Adrenal gland (tissue), 12 donors: Measurements from ENCODE around the gene VASH1. TPM values are rescaled to one million over a fixed set of nuclear protein-coding genes. Genes with fewer than 3 reads are reported as not detected.

Experiments
- DNase-seq, 7 donors: peaks; one replicate each; pipeline ENCODE4 v3.0.0-alpha.2; 2019 to 2020
- H3K27ac ChIP-seq, 5 donors: fragments of 200-600 bp; sonication (generic) in 4 of 5; 1 replicate in 3 of 5; 2 replicates in 2 of 5; pipeline versions ENCODE4 v1.5.1 to v1.8.0; 2016 to 2020; ENCODE audit warnings: mild to moderate bottlenecking in 1 of 5
- H3K27me3 ChIP-seq: fragments of 200-600 bp; 2 replicates; pipeline ENCODE4 v1.8.0; 2021
- H3K36me3 ChIP-seq, 2 donors: fragments of 200-600 bp; replicated peaks in 1 of 2; 1 replicate in 1 of 2; 2 replicates in 1 of 2; pipeline versions ENCODE4 v1.5.1 to v1.8.0; 2018 to 2022
- H3K4me1 ChIP-seq, 2 donors: fragments of 200-600 bp; replicated peaks in 1 of 2; 1 replicate in 1 of 2; 2 replicates in 1 of 2; pipeline versions ENCODE4 v1.5.1 to v1.8.0; 2018 to 2021
- H3K4me3 ChIP-seq, 4 donors: fragments of 200-600 bp; sonication (generic) in 3 of 4; one replicate each; pipeline ENCODE4 v1.5.1; 2016 to 2018
- H3K9me3 ChIP-seq, 3 donors: fragments of 200-600 bp; sonication (generic) in 1 of 3; replicated peaks in 1 of 3; 1 replicate in 2 of 3; 2 replicates in 1 of 3; pipeline versions ENCODE4 v1.5.1 to v1.8.0; 2016 to 2021
- POLR2A ChIP-seq, 2 donors: fragments of 450-650 bp; IDR thresholded peaks; one replicate each; pipeline ENCODE4 v1.6.1; 2017; ENCODE audit warnings: antibody characterized with exemption in 2 of 2, mild to moderate bottlenecking in 2 of 2, moderate library complexity in 1 of 2
- WGBS, 4 donors: extraction: QIAGEN DNeasy Blood & Tissue Kit in 2 of 4; methylation state at CpG; one replicate each; pipeline versions ENCODE4 v1.1.5 to v1.1.7; 2013 to 2017; 5-methylcytosine and 5-hydroxymethylcytosine counted together
- intact Hi-C, 2 donors: fragments of 100-400 bp; cut with DNase I; formaldehyde crosslinking; loops; one replicate each; pipeline versions ENCODE4 v1.14.1 to v1.15.0; 2022 to 2023
- polyA plus RNA-seq, 3 donors: library from polyadenylated mRNA; stranded (reverse); fragments of 200-250 nt in 2 of 3; fragments of 350-450 nt in 1 of 3; fragmentation: Illumina TruSeq in 1 of 3; extraction: RNeasy Lipid Tissue Mini Kit (QIAGEN cat#74804) in 1 of 3; gene quantifications; one replicate each; pipeline ENCODE4 v1.2.3, GENCODE V29; 2013 to 2014
- total RNA-seq, 9 donors: library from RNA; depleted of rRNA in 4 of 9; stranded (reverse); fragments of >200 nt in 4 of 9; fragments of 120-200 nt in 1 of 9; fragmentation: NEBNext Ultra II Directional in 1 of 9; extraction: Animal tissue kit (Norgen Biotek cat#: 25700) in 1 of 9; gene quantifications; one replicate each; pipeline versions ENCODE4 v1.1.0 to v1.2.4, GENCODE V29; 2013 to 2023
- TF ChIP-seq, protein P1 (sequence below), 6 experiments: fragments of 450-650 bp in 4 of 6; fragments of 200-600 bp in 2 of 6; sonication (generic) in 1 of 6; IDR thresholded peaks; 1 replicate in 5 of 6; 2 replicates in 1 of 6; pipeline versions ENCODE4 v1.5.1 to v1.8.0; 2016 to 2021; ENCODE audit warnings: antibody characterized with exemption in 6 of 6, mild to moderate bottlenecking in 2 of 6, moderate library complexity in 1 of 6
- donor health status: healthy with polysubstance abuse.
- donor health status: Bipolar disorder and iron deficiency.
- donor health status: DM: yes; HTN: yes; CAD: no.
- donor health status: DM: no; HTN: no; CAD: no.
- donor health status: DM: no; HTN: no; CAD: no.
- donor health status: DM: yes; HTN: yes; CAD: no.

The VASH1 gene
- total and polyA plus RNA-seq, 12 donors: 13.6 to 58.5 (median 23.9) TPM

DNA sequence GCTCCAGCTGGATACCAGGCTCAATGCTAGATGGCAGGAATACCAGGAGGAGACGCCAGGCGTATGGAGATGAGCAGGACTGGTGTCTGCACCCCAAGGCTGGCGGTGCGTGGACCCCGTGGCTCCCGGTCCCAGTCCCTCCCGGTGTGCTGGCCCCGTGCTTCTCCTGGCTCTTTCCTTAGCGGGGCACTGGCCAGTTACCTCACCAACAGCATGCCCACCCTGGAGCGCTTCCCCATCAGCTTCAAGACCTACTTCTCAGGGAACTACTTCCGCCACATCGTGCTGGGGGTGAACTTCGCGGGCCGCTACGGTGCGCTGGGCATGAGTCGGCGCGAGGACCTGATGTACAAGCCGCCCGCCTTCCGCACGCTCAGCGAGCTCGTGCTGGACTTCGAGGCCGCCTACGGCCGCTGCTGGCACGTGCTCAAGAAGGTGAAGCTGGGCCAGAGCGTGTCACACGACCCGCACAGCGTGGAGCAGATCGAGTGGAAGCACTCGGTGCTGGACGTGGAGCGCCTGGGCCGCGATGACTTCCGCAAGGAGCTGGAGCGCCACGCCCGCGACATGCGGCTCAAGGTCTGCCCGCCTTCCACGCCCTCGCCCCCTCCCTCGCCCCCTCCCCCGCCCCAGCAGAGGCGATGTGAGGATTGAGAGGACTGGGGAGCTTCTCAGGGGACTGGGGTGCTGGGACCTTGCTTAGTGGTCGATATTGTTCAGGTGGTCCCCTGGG is 14.6 kb downstream of the VASH1 start:
- peaks cover 16 to 33% of the 10 kb centered on the region in 2 donors for H3K4me1 ChIP-seq
- WGBS, 4 donors: 93 to 97% (median 94%) methylated on average over 24 to 54 of the region's 54 CpGs
- no peaks in the 10 kb centered on the region for H3K9me3 ChIP-seq
- intact Hi-C loops: no loop called here
- H3K27me3 ChIP-seq: no peaks in the 10 kb centered on the region
- no peak for TF ChIP-seq POLR2A (IDR thresholded peaks at IDR 0.05)
- TF ChIP-seq, protein P1, sequence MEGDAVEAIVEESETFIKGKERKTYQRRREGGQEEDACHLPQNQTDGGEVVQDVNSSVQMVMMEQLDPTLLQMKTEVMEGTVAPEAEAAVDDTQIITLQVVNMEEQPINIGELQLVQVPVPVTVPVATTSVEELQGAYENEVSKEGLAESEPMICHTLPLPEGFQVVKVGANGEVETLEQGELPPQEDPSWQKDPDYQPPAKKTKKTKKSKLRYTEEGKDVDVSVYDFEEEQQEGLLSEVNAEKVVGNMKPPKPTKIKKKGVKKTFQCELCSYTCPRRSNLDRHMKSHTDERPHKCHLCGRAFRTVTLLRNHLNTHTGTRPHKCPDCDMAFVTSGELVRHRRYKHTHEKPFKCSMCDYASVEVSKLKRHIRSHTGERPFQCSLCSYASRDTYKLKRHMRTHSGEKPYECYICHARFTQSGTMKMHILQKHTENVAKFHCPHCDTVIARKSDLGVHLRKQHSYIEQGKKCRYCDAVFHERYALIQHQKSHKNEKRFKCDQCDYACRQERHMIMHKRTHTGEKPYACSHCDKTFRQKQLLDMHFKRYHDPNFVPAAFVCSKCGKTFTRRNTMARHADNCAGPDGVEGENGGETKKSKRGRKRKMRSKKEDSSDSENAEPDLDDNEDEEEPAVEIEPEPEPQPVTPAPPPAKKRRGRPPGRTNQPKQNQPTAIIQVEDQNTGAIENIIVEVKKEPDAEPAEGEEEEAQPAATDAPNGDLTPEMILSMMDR (IDR thresholded peaks at IDR 0.05): no peak
- no peak overlapping the region for H3K27ac ChIP-seq
- no peak overlapping the region for H3K4me3 ChIP-seq
- DNase-seq: peak in 1 of 7 donors; percentile 55
- peaks cover 0 to 8% of the 10 kb centered on the region in 2 donors for H3K36me3 ChIP-seq

- peaks cover 22 to 40% of the 10 kb centered on the region in 2 donors for H3K4me1 ChIP-seq
- intact Hi-C loops: no loop called here
- TF ChIP-seq, protein P1 (IDR thresholded peaks at IDR 0.05): no peak
- no peak for TF ChIP-seq POLR2A (IDR thresholded peaks at IDR 0.05)
- H3K4me3 ChIP-seq: no peak overlapping the region
- peaks cover 0 to 8% of the 10 kb centered on the region in 2 donors for H3K36me3 ChIP-seq
- H3K27ac ChIP-seq: no peak overlapping the region
- H3K9me3 ChIP-seq: no peaks in the 10 kb centered on the region
- 75 to 90% (median 88%) methylated on average over 8 to 10 of the region's 10 CpGs for WGBS, 4 donors
- no peaks in the 10 kb centered on the region for H3K27me3 ChIP-seq
- DNase-seq: peak in 1 of 7 donors; percentile 48
Observed at GRCh38 chr14:76776428-76777251, 15.4 kb downstream of the VASH1 start.

- no peak overlapping the region for H3K4me3 ChIP-seq
- H3K9me3 ChIP-seq: no peaks in the 10 kb centered on the region
- WGBS, 4 donors: 79 to 86% (median 86%) methylated on average over 8 to 9 of the region's 9 CpGs
- no peak for TF ChIP-seq POLR2A (IDR thresholded peaks at IDR 0.05)
- TF ChIP-seq, protein P1 (IDR thresholded peaks at IDR 0.05): no peak
- H3K36me3 ChIP-seq: peaks cover 0 to 14% of the 10 kb centered on the region in 2 donors
- no peak for DNase-seq
- no peaks in the 10 kb centered on the region for H3K27me3 ChIP-seq
- no peak overlapping the region for H3K27ac ChIP-seq
- H3K4me1 ChIP-seq: peaks cover 27 to 43% of the 10 kb centered on the region in 2 donors
- intact Hi-C loops: no loop called here
Observed at GRCh38 chr14:76777721-76778120, 16.5 kb downstream of the VASH1 start.

DNA sequence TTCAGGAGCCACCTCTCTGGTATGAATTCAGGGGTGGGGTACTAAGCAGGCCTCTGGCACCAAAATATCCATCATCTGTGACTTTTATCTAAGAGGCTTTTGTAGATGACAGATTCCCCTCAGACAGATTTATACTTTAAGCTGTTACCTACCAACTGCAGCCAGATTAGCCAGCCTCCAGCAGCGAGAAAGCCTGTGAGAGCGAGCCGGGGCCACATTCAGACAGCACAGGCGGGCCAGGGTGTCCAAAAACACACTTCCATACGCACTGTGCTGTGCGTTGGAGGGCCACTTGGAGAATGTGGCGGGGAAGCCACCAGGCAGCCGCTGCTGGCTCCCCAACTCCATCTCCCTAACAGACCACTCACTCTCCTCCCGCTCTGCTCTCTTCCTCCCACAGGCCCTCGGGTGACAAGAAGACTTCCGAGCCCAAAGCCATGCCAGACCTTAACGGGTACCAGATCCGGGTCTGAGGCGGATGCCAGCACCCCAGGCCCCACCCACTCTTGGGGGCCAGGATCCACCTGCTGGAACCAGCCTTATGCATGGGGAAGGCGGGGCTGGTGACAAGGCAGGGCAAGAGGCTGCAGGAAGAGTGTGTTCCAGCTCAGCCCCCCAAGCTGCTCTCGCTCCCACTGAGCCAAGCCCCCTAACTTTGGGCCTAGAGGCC is 17.4 kb downstream of the VASH1 start:
- 90 to 96% (median 93%) methylated on average over 9 to 16 of the region's 16 CpGs for WGBS, 4 donors

More for the DNA sequence above, 17.4 kb downstream of the VASH1 start:
- Histone ChIP-seq H3K27ac (no peak overlapping the region), H3K4me3 (no peak overlapping the region), H3K36me3 (peaks cover 0 to 14% of the 10 kb centered on the region in 2 donors), H3K9me3 (no peaks in the 10 kb centered on the region), H3K4me1 (peaks cover 21 to 36% of the 10 kb centered on the region in 2 donors), H3K27me3 (no peaks in the 10 kb centered on the region)
- no peak for DNase-seq
- intact Hi-C loops: no loop called here
- no peak for TF ChIP-seq POLR2A (IDR thresholded peaks at IDR 0.05)
- TF ChIP-seq, protein P1 (IDR thresholded peaks at IDR 0.05): no peak
